RKO (cell line): ENCODE data around the gene GRIK2.
A peak's percentile ranks its signal among the peaks of the same experiment; 100 is the strongest.

Source experiments
- DNase-seq: peaks from one replicate; pipeline ENCODE4 v3.0.0-alpha.2; 2016; ENCODE audit warnings: low spot score

Gene GRIK2

GRCh38 chr6:101539510-101540245, 146.2 kb downstream of the GRIK2 start:
- no peak for DNase-seq

- no peak for DNase-seq
These were observed 148.4 kb downstream of the GRIK2 start for GRCh38 chr6:101541894-101542293.

- DNase-seq = no peak
These were observed 150.3 kb downstream of the GRIK2 start for GRCh38 chr6:101543796-101544195.

GRCh38 chr6:101544286-101544685, 150.8 kb downstream of the GRIK2 start:
- no peak for DNase-seq

DNA sequence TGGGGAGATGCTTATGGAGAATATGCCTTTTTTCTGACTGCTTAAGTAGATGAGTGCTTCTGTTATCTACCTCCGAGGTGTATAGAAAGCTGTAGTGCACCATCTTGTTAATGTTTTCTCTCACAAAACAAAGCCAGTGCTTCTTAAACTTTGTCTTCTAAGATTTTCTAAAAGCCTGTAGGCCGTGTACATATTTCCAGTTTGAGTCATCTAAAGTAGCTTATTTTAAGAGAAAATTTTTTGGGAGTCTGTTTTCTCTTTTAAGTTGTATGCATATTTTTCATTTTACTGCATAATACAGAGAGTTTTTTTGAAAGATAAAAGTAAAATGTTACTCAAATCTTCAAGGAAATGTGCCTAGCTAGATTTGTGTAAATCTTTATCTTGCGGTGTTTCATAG, 151.7 kb downstream of the GRIK2 start:
- no peak for DNase-seq

DNA sequence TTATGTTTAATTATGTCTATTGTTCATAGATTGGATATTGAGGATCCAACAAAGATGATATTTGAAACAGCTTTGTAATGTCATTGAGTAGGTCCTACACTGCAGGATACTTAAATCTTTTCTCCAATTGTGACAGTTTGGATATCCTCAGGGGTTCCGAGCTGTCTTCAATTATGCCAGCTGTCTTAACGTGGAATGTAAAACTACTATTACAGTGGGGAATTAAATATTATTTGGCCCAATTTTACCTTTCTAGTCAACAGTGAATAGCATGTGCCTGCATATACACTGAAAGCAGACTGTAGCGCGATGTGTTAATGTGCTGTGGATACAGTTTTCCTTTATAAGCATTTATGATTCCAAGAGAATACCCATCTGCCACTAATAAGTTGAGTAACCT, 156.9 kb downstream of the GRIK2 start:
- DNase-seq = no peak

- no peak for DNase-seq
These were observed 160.7 kb downstream of the GRIK2 start for GRCh38 chr6:101554231-101554630.

DNA sequence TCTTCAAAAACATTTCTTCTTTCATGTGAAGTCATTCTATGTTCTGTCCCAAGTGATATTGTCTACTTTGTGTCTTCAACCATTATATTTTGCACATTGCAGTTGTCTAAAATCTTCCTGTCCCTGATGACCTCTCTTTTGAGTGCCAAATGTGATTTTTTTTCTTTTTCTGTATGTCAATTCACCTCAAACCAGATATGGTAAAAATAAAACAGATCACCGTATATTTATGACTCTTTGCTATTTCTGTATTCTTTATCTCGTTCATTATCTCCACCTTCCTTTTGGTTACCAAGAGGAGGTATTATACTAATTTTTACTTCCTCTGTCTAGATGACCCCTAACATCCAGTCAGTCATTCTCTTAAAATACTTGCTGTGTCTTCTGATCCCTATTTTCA, 165.2 kb downstream of the GRIK2 start:
- no peak for DNase-seq

GRCh38 chr6:101572627-101573026, 179.1 kb downstream of the GRIK2 start:
- no peak for DNase-seq

DNA sequence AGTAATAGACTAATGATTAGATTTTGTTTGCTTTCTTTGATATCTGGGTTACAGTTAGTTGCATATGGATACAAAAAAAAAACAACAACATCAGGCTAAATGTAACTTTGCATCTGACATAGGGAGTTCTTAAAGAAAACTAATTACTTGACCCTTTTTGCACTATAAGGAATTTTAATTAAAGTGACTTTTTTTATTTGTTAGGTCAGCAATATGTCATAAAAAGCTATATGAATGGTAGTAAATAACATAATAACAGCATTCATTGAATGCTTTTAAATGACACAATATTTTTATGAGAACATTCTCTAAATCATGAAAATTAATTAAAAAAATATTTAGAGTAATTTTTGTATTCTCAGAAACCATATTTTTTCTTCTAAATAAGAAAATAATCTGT, 183.6 kb downstream of the GRIK2 start:
- no peak for DNase-seq

- no peak for DNase-seq
These were observed 184.8 kb downstream of the GRIK2 start for GRCh38 chr6:101578306-101578705.

DNA sequence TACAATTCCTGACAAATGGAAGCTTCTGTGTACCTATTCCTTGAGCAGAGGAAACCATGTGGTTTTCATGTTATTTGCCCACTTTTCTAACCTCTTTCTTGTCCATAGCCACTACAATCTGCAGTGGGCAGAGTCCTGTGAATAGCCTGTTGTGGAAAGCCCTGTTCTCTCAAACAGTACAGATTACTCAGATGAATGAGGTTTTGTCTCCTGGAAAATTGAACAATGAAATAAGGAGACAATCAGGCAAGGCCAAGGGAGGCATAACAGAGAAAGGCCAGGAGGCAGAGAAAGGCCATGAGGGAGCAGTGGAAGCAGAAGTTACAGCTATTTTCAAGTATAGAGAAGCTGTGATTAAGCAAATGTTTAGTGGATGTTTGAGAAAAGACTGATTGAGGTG, 189.3 kb downstream of the GRIK2 start:
- DNase-seq = no peak

DNA sequence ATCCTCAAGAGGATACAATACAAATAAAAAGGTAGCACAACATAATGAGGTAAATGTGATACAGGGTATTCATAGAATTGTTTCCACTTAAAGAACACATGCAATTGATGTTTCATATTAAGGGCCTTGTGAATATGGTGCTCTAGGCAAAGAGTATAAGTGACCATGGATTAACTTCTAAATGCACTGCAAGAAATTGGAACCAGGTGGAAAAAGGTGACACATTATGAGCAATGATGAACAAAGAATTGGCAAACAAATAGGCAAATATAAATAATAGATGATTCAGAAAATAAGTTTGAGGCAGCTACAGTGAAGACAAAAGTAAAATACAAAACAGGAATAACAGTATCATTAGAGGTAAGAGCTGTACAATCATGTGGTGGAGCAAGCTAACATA, 192.0 kb downstream of the GRIK2 start:
- no peak for DNase-seq

GRCh38 chr6:101588343-101588742, 194.8 kb downstream of the GRIK2 start:
- DNase-seq = no peak

DNA sequence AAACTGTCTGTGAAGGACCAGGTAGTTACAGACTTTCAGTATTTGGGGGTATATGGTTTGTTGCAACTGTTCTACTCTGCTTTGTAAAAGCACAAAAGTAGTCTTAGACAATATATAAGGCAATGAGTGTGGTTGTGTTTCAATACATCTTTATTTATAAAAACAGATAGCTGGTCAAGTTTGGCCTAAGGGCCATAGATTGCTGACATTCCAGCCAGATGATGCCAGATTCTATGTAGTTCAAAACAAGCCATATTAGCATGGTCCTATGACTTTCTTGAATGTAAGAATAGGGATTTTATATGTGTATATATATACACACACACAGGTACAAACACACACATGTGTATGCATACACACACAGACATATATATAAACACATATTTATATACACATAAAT, 201.8 kb downstream of the GRIK2 start:
- DNase-seq = no peak

DNA sequence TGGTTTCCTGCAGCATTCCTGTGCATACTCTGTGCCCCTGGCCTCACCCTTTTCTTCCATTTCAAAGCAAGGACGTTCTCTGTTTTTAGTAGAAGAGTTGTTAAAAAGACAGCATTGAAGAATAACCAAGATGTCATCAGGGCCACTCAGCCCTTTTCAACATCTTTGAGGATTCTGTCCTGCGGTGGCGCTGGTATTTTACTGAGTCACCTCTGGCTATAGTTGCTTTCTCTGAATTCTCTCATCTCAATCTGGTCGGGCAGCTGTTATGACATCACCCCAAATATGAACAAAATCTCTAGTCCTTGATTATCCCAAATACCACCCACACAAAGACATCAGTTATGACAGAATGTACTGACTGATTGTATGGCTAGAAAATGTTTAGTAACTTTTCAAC, 204.2 kb downstream of the GRIK2 start:
- peak; percentile 62 for DNase-seq

- no peak for DNase-seq
These were observed 211.9 kb downstream of the GRIK2 start for GRCh38 chr6:101605426-101605825.

DNA sequence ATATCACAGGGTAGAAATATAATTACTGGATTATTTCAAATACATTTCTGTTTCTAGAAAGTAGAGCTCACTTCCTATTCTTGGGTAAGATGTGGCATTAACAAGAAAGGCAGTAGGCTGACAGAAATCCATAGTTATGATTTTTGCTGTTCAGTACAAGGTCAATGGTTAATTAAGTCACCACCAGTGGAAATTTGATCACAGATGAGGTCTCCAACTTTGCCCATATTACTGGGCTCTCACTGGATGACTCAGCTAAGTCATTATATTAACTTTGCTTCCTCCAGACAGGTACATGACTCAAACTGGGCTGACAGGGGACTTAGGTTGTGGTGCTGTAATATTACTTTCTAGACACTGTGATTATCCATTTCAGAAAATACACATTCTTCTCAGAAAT, 212.4 kb downstream of the GRIK2 start:
- peak; percentile 11 for DNase-seq

- no peak for DNase-seq
These were observed 213.7 kb downstream of the GRIK2 start for GRCh38 chr6:101607111-101607690.

- no peak for DNase-seq
These were observed 215.2 kb downstream of the GRIK2 start for GRCh38 chr6:101608703-101609102.

DNA sequence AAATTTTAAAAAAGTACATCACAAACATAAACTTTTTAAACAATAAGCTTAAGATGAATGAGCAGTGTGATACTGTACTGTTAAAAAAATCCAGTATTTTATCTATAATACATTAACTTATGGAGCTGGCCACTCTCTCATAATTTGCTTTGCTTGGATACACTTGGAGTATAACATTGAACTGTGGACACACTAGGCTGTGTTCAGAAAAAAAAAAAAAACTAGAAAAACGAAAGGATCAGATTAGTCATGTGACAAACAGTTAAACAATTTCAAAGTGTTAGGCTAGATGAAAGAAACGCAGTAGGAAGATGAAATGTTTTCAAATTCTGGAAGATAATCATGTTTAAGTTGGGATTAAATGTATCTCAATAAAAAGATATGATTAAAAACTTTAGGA, 220.0 kb downstream of the GRIK2 start:
- no peak for DNase-seq

DNA sequence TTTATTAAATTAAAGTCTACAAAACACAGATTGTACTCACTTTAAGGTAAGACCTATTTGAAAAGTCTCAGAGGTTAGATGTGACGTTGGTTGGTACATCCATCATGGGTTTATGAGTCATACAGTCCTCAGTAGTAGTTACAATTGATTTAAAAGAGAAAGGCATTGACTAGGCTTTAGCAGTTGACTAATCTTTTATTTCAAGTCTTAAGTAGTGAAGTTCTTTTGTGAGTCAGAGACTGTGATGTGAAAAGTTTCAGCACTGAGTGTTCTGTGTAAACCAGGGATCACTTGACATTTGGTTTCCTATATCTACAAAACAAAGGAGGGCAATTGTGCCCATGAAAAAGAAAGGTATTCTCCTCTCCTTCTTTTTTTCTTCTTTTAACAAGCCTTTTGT, 221.3 kb downstream of the GRIK2 start:
- peak; percentile 73 for DNase-seq

GRCh38 chr6:101626269-101626668, 232.8 kb downstream of the GRIK2 start:
- no peak for DNase-seq

- no peak for DNase-seq
These were observed 237.4 kb downstream of the GRIK2 start for GRCh38 chr6:101630941-101631340.
